Skeletal muscle satellite cell (primary cell): ENCODE measurements around the gene PLEKHM1.

Source experiments
- H3K27me3 ChIP-seq: 2 replicates; pipeline ENCODE4 v1.7.0; 2013; ENCODE audit warnings: low read length; ENCODE audit not compliant: control insufficient read depth, insufficient read depth
- H3K36me3 ChIP-seq: 2 replicates; pipeline ENCODE4 v1.7.0; 2013; ENCODE audit warnings: mild to moderate bottlenecking, control low read depth, low read length; ENCODE audit not compliant: insufficient read depth
- H3K4me1 ChIP-seq: 2 replicates; pipeline ENCODE4 v1.7.0; 2013; ENCODE audit warnings: low read length; ENCODE audit not compliant: control insufficient read depth, insufficient read depth
- H3K4me2 ChIP-seq: 2 replicates; pipeline ENCODE4 v1.7.0; 2013; ENCODE audit warnings: mild to moderate bottlenecking, low read length
- H3K4me3 ChIP-seq: 2 replicates; pipeline ENCODE4 v1.7.0; 2013; ENCODE audit warnings: low read length
- H3K9ac ChIP-seq: 2 replicates; pipeline ENCODE4 v1.7.0; 2013; ENCODE audit warnings: mild to moderate bottlenecking, low read depth, low read length, moderate library complexity
- H3K9me3 ChIP-seq: replicated peaks from 2 replicates; pipeline ENCODE4 v1.7.0; 2013; ENCODE audit warnings: mild to moderate bottlenecking, control low read depth, low read length

Gene PLEKHM1

GRCh38 chr17:45414990-45415881, 75.3 kb downstream of the PLEKHM1 start:
- H3K4me1 ChIP-seq: no peaks in the 10 kb centered on the region
- no peaks in the 10 kb centered on the region for H3K27me3 ChIP-seq
- no peak overlapping the region for H3K4me3 ChIP-seq
- H3K9ac ChIP-seq: no peak overlapping the region
- H3K4me2 ChIP-seq: no peak overlapping the region
- H3K9me3 ChIP-seq: no peaks in the 10 kb centered on the region
- no peaks in the 10 kb centered on the region for H3K36me3 ChIP-seq

GRCh38 chr17:45413498-45413923, 77.0 kb downstream of the PLEKHM1 start:
- no peaks in the 10 kb centered on the region for H3K36me3 ChIP-seq
- no peak overlapping the region for H3K9ac ChIP-seq
- H3K4me1 ChIP-seq: no peaks in the 10 kb centered on the region
- H3K4me2 ChIP-seq: no peak overlapping the region
- H3K9me3 ChIP-seq: no peaks in the 10 kb centered on the region
- H3K4me3 ChIP-seq: no peak overlapping the region
- no peaks in the 10 kb centered on the region for H3K27me3 ChIP-seq

GRCh38 chr17:45411348-45412105, 79.0 kb downstream of the PLEKHM1 start:
- Histone ChIP-seq H3K4me1 (no peaks in the 10 kb centered on the region), H3K4me3 (no peak overlapping the region), H3K9ac (no peak overlapping the region), H3K36me3 (no peaks in the 10 kb centered on the region), H3K9me3 (no peaks in the 10 kb centered on the region), H3K4me2 (no peak overlapping the region), H3K27me3 (peaks cover 8% of the 10 kb centered on the region)

GRCh38 chr17:45410144-45411091, 80.1 kb downstream of the PLEKHM1 start:
- H3K27me3 ChIP-seq: peaks cover 8% of the 10 kb centered on the region
- H3K4me3 ChIP-seq: no peak overlapping the region
- no peaks in the 10 kb centered on the region for H3K36me3 ChIP-seq
- no peak overlapping the region for H3K4me2 ChIP-seq
- H3K9me3 ChIP-seq: no peaks in the 10 kb centered on the region
- no peak overlapping the region for H3K9ac ChIP-seq
- peaks cover 4% of the 10 kb centered on the region for H3K4me1 ChIP-seq

GRCh38 chr17:45409659-45410076, 80.9 kb downstream of the PLEKHM1 start:
- Histone ChIP-seq H3K4me3 (no peak overlapping the region), H3K27me3 (peaks cover 8% of the 10 kb centered on the region), H3K4me1 (peaks cover 4% of the 10 kb centered on the region), H3K9me3 (no peaks in the 10 kb centered on the region), H3K9ac (no peak overlapping the region), H3K36me3 (no peaks in the 10 kb centered on the region), H3K4me2 (no peak overlapping the region)

GRCh38 chr17:45408611-45409421, 81.7 kb downstream of the PLEKHM1 start:
- no peak overlapping the region for H3K4me3 ChIP-seq
- H3K9me3 ChIP-seq: no peaks in the 10 kb centered on the region
- no peak overlapping the region for H3K4me2 ChIP-seq
- peaks cover 4% of the 10 kb centered on the region for H3K4me1 ChIP-seq
- no peak overlapping the region for H3K9ac ChIP-seq
- peaks cover 8% of the 10 kb centered on the region for H3K27me3 ChIP-seq
- H3K36me3 ChIP-seq: no peaks in the 10 kb centered on the region

- Histone ChIP-seq H3K9me3 (no peaks in the 10 kb centered on the region), H3K4me2 (no peak overlapping the region), H3K36me3 (no peaks in the 10 kb centered on the region), H3K4me1 (peaks cover 4% of the 10 kb centered on the region), H3K4me3 (no peak overlapping the region), H3K9ac (no peak overlapping the region), H3K27me3 (peaks cover 8% of the 10 kb centered on the region)
Measured at GRCh38 chr17:45406107-45406506, 84.4 kb downstream of the PLEKHM1 start.

GRCh38 chr17:45405250-45406086, 85.1 kb downstream of the PLEKHM1 start:
- no peaks in the 10 kb centered on the region for H3K9me3 ChIP-seq
- H3K4me1 ChIP-seq: peaks cover 4% of the 10 kb centered on the region
- H3K4me2 ChIP-seq: no peak overlapping the region
- no peak overlapping the region for H3K4me3 ChIP-seq
- no peaks in the 10 kb centered on the region for H3K36me3 ChIP-seq
- H3K27me3 ChIP-seq: peaks cover 8% of the 10 kb centered on the region
- H3K9ac ChIP-seq: no peak overlapping the region

GRCh38 chr17:45404870-45405249, 85.7 kb downstream of the PLEKHM1 start:
- no peak overlapping the region for H3K4me3 ChIP-seq
- no peaks in the 10 kb centered on the region for H3K9me3 ChIP-seq
- H3K27me3 ChIP-seq: peaks cover 8% of the 10 kb centered on the region
- H3K36me3 ChIP-seq: no peaks in the 10 kb centered on the region
- no peak overlapping the region for H3K4me2 ChIP-seq
- no peak overlapping the region for H3K9ac ChIP-seq
- H3K4me1 ChIP-seq: peaks cover 4% of the 10 kb centered on the region

GRCh38 chr17:45403906-45404490, 86.5 kb downstream of the PLEKHM1 start:
- Histone ChIP-seq H3K36me3 (no peaks in the 10 kb centered on the region), H3K4me2 (no peak overlapping the region), H3K27me3 (peaks cover 8% of the 10 kb centered on the region), H3K4me1 (peaks cover 4% of the 10 kb centered on the region), H3K9ac (no peak overlapping the region), H3K9me3 (no peaks in the 10 kb centered on the region), H3K4me3 (no peak overlapping the region)
